ENCODE data around the gene CCDC81.

- TF ChIP-seq CTCF (conservative IDR thresholded peaks at IDR 0.05; ENCODE audit: low read depth, low read length) (no peak), EZH2 (IDR thresholded peaks at IDR 0.05; ENCODE audit: low read length, unreplicated experiment) (no peak)
Measured at GRCh38 chr11:86337227-86337626, 37.5 kb upstream of the CCDC81 start.
